HG03521 (cell line): Measurements from ENCODE around the gene PPP2R3B.
"Not testable (repeated sequence)": the region's sequence is repeated elsewhere in the genome, so short reads cannot be mapped to it uniquely, and the experiment has no call there.

Experiments used
- ATAC-seq: cut with Tn5 transposase; IDR thresholded peaks from one replicate; pipeline ENCODE4 v1.9.1; 2021; ENCODE audit warnings: mild to moderate bottlenecking, moderate library complexity; ENCODE audit not compliant: unreplicated experiment

PPP2R3B gene

DNA sequence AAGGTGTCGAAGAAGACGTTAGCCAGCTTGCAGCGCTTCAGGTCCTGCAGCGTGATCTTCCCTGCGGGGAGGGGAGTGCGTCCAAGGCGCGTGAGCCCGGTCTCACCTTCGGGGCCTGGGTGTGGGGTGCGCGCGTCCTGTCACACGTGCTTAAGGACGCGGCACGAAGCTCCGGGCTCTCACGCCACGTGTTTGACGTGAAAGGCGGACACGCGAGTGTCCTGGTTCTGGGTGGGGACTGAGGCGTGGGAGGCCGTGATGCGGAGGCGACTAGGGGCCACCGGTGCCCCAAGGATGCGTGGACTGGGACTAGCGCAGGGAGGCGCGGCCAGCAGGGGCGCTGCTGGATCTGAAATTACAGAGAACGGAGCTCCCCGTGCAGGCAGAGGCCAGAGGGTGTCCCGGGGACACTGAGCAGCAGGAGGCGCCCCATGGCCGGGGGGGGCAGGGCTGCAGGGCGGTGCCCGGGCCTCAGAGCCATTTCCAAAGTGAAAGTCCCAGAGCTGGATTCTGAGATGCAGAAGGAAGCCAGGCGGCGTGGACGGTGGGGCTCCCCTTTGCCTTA is 47.8 kb downstream of the PPP2R3B start:
- ATAC-seq = no peak

DNA sequence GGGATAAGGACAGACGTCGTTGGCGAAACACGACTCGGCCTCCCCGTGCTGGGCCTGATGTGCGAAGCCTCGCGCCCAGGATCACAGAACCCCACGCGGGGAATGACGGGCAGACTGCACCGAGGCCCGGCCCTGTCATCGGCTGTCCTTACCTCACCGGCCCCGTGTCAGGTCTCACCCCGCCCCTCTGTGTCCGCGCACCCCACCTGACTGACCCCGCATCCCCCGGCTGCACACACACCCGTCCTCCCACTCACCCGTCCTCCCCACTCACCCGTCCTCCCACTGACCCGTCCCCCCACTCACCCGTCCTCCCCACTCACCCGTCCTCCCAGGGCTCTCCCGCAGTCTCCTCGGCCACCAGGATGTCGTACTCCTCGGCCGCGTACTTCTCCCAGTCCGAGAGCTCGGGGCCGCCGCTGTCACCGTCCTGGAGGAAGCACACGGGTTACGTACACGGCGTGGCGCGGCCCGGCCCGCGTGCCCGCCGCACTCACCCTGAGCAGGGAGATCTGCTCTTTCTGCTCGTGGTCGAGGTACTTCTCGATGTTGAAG is 48.3 kb downstream of the PPP2R3B start:
- no peak for ATAC-seq

DNA sequence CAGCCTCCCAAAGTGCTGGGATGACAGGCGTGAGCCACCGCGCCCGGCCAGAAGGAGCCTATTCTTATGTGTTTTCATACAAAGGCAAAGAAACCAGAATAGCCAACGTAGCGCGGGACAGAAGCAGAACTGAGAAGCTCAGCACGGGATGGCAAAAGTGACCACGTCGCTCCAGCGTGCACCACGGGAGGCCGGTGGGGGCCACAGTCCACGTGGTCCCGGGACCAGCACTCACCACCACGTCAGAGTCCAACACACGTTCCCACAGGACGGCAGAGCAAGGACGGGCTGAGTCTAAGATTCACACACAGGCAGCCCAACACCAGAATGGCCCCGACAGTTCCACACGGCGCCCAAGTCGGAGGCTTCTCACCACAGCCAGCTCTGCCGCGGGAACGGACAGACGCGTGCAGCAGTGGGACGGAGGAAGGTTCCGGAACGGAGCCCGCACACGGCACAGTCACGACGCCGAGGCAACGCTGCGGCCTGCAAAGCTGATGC is 49.3 kb downstream of the PPP2R3B start:
- ATAC-seq = no peak

DNA sequence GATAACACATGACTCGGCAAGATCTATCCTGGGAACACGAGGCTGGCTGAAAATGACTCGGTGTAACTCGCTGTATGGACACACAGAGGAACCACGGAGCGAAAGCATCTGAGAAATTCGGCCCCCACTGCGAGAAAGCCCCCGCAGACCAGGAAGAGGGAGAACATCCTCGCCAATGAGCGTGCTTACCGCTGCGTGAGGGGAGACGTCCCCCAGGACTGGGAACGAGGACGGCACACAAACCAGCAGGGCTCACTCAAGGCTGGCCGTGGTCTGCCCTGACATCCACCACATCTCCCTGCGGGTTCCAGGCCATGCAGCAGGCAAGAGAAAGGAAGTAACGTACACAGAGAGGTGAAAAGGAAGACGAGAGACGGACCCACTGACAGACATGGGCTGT is 50.5 kb downstream of the PPP2R3B start:
- no peak for ATAC-seq

DNA sequence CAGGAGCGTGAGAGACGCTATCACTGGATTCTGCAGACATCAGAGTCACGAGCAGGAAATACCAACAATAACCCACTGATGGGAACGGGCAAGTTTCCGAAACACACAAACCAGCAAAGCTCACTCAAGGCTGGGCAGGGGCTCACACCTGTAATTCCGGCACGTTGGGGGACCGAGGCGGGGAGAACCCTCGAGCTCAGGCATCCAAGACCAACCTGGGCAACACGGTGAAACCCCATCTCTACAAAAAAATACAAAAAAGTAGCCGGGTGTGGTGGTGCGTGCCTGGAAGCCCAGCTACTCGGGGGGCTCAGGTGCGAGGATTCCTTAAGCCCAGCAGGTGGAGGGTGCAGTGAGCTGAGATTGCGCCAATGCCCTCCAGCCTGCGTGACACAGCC is 51.0 kb downstream of the PPP2R3B start:
- no peak for ATAC-seq

DNA sequence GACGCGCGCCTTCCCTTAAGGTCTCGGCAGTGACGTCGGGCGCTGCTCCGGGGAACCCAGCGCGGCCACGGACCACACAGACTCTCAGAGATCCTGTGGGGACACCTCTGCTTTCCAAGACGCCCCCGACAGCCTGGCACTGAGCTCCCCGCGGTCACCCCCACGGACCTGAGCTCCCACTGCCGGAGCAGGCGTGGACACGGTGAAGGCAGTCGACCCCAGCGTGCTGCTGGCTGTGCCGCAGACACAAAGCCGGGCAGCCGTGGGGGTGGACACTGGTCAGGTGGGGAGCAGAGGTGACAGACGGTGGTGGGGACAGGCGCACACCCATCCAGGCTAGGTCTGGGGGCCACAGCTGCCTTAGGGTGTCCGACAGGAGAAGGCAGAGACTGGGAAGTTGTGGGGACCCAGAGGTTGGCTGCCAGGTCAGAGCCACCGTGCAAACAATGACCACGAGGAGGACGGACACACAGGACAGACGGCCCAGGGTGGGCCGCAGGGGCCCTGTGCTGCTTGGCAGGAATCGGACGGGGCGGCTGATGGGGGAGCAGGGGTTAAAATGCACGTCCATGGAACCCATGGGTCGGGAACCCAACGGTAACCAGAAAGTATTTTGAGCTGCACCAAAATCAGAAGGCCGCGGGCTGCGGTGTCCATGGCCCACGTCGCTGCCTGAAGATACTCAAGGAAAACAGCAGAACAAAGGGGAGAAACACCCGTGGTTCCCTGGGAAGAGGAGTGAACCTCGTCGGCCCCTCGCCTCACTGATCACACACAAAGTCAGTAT is 51.5 kb downstream of the PPP2R3B start:
- ATAC-seq = no peak

DNA sequence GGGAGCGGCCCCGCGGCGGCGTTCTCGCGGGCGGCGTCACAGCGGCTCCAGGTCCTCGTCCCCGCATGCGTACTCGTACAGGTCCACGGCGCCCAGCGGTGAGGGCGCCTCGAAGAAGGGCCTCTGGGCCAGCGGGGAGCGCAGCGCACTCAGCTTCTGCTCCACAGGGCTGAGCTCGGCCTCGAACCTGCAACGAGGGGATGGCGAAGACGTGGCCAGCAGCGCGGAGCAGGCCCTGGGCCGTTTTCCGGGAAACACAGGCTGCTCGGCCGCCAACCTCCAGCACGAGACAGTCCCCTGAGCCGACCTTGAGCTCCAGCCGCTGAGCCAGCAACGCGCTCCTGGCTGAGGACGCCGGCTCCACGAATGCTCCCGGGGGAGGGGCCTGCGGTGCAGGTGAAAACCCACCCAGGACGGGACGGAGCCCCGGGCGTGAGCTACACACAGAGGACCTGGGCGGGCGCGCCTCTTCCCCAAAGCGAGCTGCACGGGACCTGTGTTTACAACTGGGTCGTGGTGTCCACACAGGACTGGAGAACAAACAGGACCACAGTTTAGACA is 52.3 kb downstream of the PPP2R3B start:
- ATAC-seq = no peak

DNA sequence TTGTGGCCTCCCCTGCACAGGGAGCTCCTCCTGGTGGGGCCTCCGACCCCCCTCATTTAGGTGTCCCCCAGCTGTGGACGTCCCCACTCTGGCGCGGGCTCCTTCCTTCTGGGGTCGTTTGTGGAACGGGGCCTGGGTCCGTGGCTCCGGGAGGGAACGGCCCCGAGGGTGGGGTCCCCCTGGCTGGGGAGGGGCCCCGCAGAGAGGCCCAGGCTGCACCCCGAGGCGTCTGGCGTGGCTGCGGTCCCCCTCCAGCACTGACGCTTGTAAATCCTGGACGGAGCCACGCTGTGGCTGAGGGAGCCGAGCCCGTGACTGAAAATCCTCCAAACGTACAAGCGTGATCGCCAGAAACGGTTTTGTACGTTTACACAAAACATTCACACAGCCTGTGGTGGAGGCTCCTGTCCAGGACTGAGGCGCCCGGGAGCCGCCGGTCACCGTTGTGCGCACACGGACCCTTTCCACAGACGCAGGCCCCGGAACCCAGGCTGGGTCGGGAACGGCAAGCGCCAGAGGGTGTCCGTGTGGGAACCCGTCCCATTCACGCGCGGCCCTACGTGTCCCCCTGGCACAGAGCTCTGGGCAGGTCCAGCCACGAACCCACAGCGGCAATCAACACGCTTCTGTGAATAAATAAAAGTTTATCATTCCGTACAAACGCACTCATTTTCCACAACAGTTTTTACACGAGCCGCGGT is 52.9 kb downstream of the PPP2R3B start:
- ATAC-seq = no peak

DNA sequence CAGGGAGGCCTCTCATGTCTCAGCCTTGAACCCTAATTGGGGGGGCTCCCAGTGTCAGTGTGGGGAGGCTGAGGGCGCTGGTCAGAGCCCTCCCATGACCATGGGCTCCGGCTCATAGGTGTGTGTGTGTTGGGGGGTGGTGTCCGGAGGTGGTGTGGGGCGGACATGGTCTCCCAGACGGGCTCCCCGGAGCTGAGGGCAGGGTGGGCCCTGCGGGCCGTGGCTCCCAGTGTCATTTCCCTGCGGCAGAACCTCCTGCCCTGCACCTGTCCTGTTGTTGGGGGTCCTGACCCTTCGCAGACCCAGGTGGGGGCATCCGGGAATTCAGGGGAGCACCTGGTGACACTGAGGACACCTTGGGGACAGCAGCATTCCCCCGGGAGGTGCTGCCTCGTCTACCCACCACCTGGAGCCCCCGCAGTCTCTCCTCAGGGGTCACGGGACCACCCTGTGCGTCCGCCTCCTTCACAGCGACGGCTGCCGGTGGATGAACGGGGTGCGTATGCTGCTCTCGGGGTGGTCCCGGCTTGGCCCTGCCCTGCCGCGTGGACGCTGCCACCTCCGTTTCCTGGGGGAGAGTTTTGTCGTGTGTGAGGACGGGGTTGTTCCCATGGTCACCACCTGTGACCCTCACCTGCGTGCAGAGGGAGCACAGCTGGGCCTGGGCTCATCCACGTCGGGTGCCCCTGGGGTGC is 53.6 kb downstream of the PPP2R3B start:
- no peak for ATAC-seq

DNA sequence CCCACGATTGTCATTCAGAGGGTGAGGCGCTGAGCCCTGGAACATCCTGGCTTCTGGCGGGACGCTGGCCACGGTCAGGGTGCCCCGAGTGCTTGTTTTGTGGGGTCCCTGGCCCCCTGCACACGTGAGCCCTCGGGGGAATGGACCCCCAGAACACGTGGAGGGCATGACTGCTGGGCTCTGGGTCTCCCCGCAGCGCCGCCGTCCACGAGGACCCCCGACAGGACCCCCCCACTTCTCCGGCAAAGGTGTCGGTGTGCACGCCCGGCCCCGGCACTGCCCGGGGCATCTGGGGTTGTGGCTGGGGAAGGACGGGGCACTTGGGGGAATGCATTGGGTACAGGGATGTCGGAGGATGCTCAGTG is 54.2 kb downstream of the PPP2R3B start:
- no peak for ATAC-seq

DNA sequence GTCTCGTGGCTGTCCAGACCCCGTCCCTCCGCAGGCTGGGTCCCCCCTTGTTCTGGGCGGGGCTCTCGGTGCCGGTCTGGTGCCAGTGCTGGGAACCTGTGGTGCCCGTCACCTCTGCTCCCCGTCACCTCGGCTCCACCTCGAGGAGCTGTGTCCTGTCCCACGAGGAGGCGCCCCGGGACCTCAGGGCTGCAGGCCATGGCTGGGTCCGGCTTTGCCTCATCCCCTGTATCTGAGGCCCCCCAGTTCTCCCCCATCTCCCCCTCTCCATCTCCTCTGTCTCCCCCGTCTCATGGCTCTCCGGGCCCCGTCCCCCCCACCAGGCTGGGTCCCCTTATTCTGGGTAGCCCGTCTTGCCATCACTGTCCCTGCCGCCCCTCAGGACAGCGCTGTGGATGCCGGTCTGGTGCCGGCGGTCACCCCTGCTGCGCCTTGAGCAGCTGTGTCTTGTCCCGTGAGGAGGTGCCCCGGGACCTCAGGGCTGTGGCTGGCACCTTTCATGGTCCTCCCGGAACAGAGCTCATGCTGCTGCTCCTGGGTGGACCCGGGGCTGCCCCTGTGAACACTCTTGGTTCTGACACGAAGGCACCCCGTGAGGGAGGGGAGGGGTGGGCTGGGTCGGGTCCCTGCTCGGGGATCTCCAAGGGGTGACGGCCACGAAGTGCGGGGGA is 54.7 kb downstream of the PPP2R3B start:
- ATAC-seq = no peak

DNA sequence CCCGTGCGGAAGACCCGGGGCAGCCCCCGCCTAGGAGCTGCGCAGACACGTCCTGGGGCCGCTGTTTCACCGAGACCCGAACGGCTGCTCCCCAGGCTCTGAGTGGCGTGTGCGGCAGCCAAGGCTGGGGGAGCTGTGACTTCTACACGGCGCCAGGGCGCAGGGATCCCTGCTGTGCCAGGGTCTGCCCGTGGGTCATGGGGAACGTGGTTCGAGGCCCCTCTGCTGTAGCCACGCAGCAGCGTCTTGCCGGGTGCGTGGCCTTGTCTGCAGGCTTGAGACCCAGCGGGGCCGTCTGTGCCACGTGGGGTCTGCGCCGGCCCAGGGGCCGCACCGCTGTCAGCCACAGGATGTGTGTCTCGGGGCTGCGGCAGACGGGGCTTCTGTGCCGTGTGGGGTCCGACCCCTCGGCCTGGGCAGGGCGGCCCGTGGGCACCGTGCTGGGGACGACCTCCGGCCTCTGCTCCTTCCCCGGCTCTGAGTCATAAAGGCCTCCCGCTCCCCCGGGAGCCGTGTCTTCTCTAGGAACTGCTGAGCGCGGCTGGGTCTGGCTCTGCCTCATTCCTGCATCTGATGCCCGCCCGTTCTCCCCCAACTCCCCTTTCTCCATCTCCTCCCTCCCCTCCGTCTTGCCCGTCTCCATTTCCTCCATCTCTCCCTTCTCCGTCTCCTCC is 55.4 kb downstream of the PPP2R3B start:
- ATAC-seq = no peak

DNA sequence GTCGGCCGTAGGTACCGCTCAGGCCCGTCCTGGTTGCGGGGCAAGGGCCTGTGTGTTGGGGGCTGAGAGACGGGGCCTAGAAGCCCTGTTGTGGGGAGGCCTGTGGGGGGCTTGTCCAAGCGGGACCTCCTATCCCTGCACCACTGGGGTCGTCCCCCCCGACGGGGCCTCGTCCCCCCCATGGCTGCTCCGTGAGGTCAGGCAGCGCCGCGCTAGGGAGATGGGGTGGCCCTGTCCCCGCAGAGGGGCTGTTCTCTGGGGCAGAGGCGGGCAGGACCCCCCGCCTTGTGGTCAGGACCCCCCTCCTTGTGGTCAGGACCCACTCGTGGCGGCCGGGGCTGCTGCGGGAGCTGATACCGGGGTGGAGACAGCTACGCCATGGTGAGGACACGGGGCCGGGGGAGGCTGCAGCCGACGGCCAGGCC is 56.0 kb downstream of the PPP2R3B start:
- ATAC-seq = no peak

DNA sequence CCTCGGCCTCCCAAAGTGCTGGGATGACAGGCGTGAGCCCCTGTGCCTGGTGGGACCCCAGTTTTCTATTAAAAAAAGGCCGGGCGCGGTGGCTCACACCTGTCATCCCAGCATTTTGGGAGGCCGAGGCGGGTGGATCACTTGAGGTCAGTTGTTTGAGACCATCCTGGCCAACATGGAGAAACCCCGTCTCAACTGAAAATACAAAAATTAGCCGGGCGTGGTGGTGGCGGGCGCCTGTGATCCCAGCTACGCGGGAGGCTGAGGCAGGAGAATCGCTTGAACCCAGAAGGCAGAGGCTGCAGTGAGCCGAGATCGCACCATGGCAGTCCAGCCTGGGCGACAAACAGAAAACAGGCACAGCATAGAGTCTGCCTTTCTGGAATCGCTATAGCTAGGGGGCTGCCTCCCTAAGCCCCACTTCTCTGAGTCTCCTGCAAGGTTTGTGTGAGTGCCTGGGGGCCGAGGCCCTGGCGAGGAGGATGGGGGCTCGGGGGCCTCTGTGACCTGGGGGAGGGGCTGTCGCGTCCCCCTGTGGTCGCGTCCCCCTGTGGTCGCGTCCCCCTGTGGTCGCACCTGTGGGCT is 56.5 kb downstream of the PPP2R3B start:
- ATAC-seq = not testable (repeated sequence)

DNA sequence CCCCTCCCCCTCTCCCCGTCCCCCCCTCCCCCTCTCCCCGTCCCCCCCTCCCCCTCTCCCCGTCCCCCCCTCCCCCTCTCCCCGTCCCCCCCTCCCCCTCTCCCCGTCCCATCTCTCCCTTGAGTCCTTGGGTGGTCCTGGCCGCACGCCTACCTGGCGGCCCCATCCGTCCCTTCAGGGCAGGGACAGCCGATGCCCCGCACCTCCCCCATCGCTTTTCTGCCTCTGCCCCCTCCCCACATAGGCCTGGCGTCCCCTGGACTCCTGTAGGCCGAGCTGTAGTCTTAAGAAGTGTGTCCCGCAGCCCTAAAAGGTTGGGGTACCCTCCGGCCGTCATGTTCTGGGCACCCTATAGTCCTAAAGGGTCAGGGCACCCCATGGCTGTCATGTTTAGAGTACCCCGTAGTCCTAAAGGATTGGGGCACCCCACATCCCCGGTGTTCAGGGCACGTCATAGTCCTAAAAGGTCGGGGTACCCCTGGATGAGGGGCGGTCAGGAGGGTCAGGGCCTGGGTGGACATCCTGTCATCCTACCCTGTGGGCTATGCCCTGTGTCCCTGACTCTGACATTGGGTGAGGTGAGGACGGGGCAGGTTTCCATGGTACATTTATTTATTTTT is 57.3 kb downstream of the PPP2R3B start:
- no peak for ATAC-seq

DNA sequence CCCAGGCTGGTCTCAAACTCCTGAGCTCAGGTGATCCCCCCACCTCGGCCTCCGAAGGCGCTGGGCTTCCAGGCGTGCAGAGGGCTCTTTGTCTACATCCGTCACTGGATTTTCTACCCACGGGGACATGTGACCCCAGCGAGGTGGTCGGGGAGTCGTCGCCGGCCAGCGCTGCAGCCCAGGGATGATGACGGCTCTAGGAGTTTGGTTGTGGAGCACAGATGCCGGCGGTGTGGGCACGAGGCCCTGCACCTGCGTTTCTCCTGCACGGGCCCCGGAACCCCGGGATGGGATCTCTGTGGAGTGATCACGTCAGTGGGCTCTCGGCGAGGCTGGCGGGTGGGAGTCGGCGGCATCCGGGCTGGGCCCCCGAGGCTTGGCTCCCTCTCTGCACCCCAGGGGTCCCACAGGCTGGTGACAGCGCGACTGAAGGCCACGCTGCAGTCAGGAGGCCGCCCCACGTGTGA is 59.0 kb downstream of the PPP2R3B start:
- ATAC-seq = no peak

DNA sequence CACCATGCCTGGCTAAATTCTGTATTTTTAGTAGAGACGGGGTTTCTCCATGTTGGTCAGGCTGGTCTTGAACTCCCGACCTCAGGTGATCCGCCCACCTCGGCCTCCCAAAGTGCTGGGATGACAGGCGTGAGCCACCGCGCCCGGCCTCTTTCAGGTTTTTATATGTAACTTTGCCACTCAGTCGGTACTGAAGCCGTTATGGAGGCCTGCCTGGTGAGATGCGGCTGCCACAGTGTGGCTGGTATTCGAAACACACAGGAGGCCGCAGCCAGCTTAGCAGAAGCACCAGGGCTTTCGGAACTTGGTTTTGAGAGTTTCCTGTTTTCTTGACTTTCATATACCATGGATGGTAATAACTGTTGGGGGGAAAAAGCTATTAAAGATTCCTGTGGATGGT is 62.0 kb downstream of the PPP2R3B start:
- ATAC-seq = not testable (repeated sequence)

DNA sequence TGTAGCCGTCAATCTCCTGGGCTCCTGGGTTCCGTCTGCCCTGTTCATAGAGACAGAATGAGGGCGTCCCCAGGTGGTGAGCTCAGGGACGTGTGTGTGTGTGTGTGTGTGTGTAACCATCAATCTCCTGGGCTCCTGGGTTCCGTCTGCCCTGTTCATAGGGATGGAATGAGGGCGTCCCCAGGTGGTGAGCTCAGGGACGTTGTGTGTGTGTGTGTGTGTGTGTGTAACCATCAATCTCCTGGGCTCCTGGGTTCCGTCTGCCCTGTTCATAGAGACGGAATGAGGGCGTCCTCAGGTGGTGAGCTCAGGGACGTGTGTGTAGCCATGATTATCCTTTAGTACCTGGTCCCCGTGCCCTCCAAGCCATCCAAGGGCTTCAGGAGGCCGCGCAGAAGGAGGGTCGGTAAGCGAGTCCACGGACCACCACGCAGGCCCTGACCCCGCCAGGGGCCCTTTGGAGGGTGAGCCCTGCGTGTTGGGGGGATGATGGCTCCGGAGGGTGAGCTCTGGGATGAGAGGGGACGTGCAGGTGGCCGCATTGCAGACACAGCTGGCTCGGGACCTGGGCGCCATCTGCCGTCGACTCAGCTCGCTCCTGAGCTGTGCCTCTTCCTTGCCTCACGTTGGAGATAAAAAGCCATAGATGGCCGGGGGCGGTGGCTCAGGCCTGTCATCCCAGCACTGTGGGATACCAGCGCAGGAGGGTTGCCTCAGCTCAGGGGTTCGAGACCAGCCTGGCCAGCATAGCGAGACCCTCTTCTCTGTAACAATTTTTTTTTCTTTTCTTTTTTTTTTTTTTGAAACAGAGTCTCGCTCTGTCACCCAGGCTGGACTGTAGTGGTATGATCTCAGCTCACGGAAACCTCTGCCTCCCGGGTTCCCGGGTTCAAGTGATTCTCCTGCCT is 62.7 kb downstream of the PPP2R3B start:
- no peak for ATAC-seq
